ENCODE data around the gene KIF26A.

The KIF26A gene

DNA sequence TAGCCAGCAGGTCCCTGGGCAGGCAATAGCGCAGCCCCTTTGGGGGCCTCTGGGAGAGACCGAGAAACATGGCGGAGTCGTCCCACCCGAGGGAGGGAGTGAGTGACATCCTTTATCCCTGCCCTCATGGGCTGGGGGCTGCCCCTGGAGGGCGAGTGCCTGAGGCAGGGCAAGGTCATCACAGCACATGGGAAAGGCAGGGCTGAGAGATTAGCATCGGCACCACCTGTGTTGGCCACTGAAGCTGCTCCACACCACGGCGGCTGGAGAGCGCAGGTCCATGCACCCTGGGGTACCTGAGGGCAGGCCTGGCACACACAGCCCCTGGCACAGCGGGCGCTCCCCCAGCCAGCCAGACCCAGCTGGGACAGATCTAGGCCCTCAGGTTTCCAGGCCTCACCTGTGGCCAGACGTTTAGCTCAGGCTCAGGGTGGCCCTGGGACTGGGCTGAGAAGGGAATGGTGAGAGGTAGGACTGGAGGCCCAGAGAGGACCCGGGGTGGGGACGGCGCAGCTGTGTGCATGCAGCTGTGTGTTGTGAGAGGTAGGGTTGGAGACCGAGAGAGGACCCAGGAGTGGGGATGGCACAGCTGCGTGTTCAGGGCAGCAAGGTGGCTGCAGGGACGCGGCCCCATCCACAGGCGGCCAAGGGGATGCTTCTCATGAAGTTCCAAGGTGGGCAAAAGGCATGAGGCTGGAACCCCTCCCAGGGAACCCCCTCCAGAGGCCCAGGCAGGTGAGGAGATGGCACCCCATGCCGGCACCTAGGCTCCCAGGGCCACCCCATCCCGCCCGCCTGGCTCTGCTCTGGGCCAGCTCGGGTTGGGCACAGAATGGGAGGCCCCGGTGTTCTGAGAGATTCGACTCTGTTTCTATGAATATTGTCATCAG, 74.1 kb downstream of the KIF26A start:
- DNase-seq: no peak

DNA sequence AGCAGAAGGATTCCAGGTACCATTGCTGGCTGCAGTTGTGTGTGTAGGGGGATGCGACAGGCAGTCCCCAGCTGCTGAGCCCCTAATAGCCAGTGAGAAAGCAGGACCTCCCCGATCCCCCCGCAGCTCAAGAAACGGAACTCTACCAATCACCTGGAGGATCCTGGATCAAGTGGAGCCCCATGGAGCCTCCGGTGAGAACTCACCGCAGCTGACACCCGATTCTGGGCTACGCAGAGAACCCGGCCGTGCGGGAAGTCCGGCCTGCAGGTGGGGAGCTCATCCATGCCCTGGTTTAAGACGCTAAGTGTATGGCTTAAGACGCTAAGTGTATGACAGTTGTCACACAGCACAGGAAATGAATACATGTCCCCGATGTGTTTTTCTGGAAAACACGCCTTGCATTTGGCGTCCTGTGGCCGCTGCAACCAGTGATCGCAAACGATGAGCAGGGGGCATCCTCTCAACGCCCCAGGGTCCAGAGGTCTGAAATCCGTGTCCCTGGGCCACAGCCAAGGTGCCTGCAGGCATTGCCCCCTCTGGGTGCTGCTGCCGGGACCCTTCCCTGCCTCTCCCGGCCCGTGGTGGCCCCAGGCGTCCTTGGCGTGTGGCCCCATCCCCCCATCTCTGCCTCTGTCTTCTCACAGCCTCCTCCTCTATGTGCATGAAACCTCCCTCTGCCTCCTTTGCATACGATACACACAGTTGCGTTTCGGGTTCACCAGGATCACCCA, 75.1 kb downstream of the KIF26A start:
- no peak for DNase-seq

DNA sequence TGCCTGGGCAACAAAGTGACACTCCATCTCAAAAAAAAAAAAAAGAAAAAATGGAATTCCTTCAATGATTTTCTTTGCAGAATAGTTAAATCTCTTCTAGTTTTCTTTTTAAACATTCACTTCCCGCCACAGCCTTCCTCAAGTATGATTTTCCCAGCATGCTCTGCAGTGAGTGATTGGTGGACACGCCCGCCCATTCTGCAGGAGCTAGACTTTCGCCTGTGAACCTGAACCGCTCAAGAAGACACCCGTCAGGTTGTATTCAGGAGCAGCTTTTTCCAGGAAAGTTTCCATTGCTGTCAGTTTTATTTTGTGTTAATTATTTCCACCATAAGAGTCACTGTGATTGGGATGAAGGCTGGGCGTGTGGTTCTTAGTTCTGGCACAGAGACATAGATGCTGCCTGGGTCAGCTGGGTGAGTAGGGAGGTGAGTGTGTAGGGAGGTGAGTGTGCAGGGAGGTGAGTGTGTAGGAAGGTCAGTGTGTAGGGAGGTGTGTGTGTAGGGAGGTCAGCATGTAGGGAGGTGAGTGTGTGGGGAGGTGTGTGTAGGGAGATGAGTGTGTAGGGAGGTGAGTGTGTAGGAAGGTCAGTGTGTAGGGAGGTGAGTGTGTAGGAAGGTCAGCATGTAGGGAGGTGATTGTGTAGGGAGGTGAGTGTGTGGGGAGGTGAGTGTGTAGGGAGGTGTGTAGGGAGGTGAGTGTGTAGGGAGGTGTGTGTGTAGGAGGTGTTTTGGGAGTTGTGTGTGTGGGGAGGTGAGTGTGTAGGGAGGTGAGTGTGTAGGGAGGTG, 76.2 kb downstream of the KIF26A start:
- DNase-seq: no peak

DNA sequence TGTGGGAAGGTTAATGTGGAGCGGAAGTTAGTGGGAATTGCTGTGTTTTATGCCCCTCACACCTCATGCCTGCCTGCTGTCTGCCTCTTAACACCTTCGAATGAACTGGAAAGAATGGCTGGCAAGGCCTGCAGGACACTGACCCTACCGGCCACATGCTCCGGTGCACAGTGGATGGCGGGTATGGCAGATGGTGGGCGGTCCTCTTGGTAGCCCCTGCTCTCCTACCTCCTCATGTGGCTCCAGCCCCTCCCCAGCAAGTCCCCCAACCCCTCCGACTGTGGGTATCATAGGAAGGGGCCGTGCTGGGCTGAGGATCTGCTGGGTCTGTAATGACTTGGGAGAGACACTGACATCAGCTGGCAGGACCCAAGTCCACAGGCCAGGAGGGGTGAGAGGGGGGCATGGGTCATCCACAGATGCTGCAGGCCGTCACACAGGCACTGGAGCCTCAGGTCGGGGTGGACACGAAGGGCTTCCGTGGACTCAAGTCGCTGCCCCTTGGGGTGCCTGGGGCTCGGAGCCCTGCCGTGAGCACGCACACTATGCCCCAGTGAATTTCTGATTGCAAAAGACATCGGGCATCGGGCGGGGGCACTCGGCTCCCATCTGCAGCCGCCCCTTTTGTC, 77.4 kb downstream of the KIF26A start:
- no peak for DNase-seq

DNA sequence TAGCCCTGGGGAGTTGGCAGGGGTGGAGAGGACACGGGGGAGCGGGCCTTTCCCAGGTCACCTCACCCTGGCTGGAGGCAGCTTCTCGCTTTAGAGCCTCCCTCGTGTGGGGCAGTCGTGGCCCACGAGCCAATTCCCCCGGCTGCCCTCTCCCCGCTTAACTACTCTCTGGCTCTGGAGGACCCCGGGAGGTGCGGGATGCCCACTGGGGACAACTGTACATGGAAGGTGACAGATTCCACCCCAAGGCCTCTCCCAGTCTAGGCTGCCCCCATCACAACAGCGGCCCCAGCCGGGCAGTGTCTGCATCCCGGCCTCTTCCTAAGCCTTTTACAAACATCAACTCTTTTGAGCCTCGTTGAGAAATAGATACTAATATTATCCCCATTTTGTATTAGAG, 78.1 kb downstream of the KIF26A start:
- no peak for DNase-seq

DNA sequence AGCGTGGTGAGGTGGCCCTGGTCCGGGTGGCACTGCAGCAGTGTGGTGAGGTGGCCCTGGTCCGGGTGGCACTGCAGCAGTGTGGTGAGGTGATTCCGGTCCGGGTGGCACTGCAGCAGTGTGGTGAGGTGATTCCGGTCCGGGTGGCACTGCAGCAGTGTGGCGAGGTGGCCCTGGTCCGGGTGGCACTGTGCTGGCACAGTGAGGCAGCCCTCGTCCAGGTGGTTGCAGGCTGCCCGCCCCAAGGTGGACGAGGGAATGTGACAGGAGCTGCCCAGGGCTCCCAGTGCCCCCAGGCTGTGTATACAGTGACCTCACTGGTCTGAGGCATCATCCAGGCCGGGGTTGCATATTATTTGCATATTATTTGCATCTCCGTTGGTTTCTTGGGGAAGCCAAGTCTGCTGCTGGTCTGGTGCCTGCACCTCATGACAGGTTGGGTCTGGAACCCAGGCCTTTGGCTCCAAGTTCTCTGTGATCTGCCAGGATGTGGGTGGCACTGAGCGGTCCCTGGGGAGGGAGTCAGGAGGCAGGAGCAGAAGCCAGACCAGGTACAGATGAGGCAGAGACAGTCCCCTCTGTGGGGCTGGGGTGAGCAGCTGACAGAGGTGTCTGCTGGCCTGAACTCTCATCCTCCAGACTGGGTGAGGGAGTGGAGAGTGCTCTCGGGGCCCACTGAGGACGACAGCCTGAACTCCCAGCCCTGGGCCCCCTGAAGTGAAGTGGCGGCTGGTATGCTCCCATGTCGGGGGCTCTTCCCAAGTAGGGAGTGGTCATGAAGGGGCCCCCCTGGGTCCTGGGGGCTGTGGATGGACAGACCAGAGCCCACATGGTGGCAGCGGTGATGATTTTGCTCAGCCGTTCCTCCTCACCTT, 79.3 kb downstream of the KIF26A start:
- DNase-seq: no peak

DNA sequence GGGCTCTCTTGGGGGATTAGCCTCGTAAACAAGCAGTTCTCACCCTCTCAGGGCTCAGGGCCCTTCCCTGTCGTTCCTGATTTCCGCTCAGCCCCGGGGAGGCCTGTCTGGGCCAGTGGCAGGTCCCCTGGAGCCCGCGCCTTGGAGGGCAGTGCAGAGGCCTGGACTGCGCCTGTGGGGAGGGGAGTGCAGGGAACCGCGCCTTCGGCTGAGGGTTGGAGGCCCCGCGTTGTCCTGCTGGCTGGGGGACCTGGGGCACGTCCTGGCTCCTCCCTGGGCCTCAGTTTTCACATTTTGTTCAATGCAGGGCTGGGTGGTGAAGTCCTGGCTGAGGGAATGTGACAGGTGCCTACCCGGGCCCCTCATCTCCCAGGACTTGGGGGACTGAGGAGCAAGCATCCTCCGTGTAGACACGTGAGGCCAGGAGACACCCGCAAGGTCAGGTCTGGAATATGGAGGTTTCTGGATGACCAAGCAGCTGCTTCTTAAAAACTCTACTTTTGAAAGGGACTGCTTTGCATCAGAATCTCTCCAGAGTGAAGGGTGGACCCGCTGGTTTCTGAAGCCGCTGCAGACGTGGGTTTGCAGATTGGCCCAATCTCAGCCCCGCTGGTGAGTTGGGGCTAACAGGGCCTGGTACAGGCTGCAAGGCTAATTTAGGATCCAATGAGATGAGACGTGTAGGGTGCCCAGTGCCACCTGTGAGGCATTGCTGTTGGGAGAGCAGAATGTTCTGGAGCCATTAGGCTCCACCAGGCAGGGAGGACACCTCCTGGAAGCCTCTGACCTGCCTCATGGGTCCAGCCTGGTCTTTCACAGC, 80.2 kb downstream of the KIF26A start:
- no peak for DNase-seq

DNA sequence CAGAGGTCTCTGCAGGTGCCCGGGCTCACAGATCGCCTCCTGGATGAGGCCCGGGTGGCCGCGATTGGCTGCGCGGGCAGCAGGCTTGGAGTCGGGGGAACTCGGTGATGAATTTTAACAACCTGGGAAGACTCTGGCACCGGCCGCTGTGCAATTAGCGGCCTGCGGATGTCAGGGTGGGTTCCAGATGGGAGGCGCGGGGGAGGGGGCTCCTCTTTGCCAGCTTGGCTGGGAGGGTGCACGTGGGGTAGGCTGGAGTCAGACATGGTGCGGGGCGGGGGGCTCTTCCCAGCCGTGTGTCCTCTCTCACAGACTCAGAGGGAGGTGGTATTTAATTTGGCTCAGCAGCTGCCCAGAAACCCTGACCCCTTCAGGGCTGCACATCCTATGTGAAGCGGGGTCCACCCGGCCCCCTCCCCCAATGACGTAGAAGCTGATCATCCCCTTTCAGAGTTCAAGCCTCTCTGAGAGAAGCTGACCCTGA, 81.4 kb downstream of the KIF26A start:
- no peak for DNase-seq

DNA sequence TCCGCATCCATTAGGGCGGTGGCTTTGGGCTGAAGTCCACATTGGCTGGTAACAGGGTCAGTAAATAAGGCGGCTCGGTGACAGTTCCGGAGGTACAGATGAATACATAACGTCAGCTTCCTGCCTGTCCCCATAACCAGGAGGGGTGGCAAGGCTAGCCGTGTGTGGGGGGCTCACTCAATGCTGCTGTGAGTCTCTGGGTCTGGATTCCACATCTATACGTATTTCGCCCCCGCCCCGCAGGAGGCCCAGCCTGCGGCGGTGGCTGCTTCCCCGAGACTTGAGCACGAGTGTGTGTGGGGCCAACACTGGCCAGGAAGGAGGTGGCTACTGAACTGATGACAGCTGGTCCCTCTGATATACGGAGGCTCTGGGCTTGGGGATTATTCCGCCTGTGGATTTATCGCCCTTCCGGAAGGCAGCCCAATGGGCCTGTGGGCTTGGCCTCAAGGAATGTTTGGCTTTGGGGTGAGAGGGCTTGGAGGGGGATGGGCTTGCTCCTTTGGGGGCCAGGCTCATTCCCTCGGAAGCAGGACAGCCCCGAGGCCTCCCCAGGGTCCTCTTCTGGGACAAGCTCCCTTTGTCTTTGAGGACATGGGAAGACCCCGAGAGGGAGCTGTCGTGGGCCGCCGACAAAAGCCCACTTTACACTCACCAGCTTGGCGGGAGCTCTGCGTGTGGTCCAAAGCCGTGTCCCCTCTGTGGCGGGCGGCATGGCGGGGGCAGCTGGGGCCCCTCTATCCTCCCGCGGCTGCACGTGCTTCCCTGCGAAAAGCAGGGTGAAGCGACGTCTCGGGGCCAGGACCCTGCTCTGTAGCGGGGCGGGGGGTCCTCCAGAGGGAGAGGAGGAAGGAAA, 82.1 kb downstream of the KIF26A start:
- no peak for DNase-seq

DNA sequence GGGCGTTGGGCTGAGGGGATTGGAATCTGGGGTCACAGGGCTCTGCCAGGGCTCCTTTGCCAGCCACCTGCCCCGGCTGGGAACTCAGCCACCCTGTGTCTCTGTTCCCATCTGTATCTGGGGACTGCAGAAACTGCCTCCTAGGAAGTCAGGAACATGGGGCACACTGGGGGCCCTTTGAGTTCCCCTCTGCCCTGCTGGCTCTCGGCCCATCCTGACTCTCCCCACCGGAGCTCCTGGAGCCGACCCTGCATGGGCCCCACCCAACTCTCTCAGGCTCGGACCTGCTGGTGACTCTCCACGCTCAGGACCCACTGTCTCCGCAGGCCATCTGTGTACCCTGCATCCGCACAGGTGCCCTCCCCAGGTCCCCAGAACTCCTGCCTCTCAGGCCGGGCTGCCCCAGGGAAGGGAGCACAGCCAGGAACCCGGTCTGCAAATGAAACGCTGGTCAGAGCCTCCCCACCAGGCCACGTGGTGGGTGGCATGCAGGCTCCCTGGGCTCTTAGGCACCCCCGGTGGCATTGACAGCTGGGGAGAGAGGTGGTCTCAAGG, 82.8 kb downstream of the KIF26A start:
- DNase-seq: no peak

DNA sequence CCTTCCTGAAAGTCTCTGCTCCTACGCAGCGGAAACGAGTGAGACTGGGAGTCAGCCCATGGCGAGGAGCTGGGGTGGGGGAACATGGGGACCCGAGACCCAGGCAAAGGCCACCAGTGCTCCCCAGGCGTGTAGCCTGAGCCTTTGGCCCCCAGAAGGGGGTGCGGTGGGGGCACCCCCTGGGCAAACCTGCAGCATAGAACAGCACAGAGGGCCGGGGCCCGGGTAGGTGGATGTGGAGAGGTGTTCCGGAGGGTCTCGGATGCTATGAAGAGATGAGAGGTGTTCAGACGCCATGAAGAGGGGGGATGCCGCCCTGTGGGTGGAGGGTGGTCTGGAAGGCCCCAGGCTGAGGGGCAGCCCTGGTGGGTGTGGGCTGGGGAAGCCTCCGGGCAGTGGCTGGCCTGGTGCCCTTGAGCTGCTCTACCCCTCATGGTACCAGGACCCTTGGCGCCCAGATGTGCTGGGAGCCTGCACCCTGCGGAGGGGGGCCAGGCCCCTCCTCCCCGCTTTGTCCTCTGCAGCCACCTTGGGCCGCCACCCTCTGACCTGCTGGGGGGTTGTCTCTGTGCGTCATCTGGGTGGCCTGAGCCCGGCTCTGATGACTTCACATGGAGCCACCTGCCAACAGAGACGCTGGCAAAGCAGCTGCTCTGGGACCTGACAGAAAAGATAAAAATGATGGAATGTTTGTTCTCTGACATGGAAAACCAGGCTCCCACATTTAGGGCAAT, 83.4 kb downstream of the KIF26A start:
- no peak for DNase-seq

DNA sequence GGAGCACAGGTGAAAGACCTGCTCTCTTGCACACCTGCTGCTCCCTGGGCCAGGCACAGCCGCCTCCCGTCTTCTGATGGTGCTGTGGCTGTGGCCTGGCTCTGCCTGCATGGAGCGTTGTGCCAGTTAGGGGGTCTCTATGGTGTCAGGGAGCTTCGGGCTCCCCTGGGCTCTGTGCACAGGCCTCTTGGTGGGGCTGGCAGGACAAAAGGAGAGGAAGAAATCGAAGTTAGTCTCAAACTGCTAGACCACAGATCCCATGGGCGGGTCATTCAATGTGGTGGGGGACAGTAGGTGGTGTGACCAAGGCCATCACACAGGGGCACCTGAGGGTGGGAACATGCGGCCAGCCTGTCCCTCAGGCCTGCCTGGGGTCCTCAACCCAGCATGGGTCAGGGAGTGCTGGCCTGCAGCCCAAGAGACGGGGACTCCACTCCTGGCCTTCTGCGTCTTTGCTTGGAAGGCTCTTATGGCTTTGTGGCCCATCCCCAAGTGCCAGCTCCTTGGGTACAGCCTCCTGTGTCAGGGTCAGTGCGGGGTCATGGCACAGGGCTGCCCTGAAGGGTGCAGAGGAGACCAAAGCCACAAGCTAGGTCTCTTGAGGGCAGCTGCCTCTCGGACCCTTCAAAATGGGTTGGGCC, 84.1 kb downstream of the KIF26A start:
- no peak for DNase-seq

DNA sequence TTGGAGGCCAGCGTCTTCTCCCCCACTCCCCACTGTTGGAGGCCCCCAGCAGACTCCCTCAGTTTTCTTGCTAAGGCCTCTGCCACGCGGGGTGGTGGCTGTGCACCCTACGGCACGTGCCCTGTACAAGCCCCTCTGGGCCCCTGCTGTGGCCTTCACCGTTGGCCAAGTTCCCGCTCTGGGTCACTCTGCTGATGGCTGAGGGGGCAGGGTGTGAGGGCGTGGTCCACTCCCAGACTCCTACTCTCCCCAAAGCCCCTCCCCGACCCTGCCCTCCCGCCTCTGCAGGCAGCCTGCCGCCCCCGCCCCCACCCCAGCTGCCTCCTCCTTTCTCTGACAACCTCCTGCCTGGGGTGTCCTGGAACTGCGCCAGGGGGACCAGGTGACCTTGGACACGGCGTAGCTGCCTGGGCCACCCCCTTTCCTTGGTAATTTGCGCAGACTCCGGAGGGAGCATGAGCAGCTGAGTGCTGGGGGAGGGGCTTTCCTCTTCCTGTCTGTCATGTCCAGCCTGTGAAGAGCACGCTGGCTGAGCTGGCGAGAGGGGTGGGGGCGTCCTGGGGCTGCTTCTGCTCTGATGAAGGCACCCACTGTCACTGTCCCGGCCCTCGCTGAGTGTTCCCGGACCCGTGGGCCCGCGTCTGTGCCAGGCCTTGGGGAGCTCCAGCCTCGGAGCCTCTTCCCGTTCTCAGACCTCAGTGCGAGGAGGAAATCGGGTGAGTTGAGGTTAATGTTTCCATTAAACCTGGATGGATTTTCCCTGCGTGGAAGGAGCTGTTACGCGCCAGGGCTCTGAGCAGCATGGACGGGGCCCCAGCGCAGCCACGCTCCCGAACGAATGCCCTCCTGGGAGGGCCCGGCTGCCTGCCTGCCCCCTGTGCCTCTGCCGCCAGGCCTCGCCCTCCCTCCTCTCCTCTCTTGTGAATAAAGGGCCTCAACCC, 85.0 kb downstream of the KIF26A start:
- no peak for DNase-seq

DNA sequence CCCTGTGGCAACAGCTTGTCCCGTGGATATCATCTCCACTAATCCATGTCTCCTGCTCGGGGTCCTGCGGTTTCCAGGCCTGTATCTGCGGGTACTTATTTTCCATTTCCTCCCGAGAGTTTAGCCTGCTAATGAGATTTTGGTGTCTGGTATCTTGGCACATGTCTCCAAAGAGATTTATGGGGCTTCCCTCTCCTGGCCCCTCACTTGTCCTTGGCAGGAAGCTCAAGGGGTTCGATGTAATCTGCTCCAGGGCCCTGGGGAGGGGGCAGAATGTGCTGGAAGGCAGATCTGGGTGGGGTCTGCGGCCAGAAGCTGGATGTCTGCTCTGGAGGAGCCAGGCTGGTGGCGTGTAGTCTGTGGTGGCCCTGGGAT, 85.7 kb downstream of the KIF26A start:
- no peak for DNase-seq

DNA sequence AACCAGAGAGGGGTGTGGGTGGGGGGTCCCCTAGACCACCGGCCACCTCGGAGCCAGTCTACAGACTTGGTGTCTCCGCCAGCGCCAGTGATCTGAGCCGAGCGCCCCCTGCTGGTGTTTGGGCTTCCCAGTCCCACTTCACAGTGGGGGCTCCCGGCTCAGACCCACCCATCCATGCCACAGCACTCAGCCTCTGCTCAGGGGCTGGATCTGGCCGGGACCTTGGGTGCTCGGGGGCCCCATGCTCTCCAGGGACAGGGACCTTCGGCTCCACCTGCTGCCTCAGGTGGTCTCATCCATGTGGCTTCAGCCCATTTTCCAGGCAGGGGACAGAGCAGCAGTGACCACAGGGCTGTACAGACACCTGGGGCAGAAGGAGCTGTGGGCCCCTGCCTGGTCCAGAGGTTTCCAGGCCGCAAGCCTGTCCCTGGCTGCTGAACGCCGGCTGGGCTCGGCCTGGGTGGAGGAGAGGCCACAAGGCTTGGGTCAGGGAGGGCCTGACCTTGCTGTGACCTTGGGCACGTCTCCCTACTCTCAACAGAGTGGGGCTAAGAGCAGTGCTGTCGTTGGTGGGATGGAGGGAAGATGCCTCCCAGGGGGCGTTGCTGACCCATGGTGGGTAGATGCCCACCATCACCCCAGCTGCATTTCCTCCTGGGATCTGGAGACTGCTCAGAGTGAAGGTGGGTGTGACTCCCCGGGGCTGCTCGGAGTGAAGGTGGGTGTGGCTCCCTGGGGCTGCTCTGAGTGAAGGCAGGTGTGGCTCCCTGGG, 86.3 kb downstream of the KIF26A start:
- DNase-seq: peak in 1 of 2 donors; percentile 9

Data from bone marrow (tissue), 2 donors.